HG03457 (cell line): ENCODE results near the gene SDK1.

ENCODE experiments used
- ATAC-seq: cut with Tn5 transposase; IDR thresholded peaks from one replicate; pipeline ENCODE4 v1.9.1; 2021; ENCODE audit warnings: moderate number of reproducible peaks; ENCODE audit not compliant: unreplicated experiment

Gene SDK1

GRCh38 chr7:3283130-3283704, 17.8 kb upstream of the SDK1 start:
- ATAC-seq: no peak

DNA sequence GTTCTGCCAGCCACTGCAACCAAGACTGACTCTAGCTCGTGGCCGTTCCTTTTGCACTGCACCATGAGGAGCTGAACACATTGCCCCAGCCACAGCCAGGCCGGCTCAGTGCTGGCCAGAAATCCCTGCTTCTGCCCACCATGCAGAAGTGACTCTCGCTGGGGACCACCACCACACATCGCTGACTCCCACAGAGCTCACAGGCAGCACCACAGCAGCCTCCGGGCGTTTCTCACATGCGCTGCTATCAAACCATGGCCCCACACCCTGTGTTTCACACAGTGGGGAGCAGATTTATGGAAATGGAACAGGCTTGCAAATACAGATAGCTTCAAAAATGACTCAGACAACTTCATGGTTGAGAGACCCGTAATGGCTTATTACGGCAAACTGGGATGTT, 15.4 kb upstream of the SDK1 start:
- ATAC-seq: no peak

- no peak for ATAC-seq
These were observed 11.1 kb upstream of the SDK1 start for GRCh38 chr7:3289996-3290395.

GRCh38 chr7:3292694-3293093, 8.4 kb upstream of the SDK1 start:
- no peak for ATAC-seq

GRCh38 chr7:3294432-3295100, 6.5 kb upstream of the SDK1 start:
- no peak for ATAC-seq

DNA sequence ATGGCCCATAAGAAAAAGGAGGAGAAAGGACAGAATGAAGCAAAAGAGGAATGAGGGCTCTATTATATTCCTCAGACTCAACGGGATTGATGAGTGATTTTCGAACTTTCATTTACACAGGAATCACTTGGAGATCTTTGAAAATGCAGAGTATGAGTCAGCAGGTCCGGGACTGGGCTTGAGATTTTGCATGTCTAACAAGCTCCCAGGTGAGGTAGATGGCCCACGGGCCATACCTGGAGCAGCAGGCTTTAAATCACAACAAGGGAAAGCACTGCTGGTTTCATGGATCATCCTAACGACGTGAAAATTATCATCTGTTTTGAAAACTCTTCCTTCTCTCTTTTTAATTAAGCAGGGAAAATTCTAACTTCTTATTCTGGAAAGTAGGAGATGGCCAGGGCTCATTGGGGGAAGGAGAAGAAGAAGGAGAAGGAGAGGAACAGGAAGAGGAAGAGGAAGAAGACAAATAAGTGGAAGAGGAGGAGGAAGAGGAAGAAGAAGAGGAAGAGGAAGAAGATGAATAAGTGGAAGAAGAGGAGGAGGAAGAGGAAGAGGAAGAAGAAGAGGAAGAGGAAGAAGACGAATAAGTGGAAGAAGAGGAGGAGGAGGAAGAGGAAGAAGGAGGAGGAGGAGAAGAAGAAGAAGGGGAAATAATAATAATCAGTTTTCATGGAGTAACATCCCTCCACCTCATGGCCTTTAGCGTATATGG, 3.8 kb upstream of the SDK1 start:
- ATAC-seq: no peak

DNA sequence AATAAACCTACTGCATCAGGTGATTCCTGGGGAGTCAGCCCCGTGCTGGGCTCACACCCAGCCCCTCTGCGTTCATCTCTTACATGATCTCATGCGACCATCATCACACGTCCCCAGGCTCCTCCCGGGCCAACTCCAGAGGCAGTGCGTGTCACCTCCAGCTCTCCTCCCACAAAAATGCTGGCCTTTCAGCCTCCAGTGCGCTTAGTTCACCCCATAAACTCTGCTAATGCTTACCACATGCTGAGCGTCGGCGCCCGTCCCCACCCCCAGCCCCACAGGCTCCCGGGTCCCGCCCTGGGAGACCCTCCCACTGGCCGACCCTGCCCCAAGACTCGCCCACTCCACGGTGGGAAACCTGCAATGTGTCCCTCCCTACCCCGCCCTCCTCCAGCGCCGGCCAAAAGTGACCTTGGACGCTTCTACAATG, 816 bp upstream of the SDK1 start:
- ATAC-seq: no peak

DNA sequence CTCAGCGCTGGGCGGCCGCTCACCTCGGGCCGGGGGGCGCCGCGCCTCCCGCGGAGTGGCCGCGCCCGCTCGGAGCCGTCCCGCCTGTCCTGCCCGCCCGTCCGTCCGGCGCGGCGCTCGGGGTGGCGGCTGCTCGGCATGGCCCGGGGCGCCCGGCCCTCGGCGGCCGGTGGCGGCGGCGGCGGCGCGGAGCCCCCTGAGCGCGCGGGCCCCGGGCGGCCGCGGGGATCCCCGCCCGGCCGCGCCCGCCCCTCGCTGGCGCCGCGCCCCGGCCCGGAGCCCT, 338 bp downstream of the SDK1 start:
- ATAC-seq: peak; percentile 14

GRCh38 chr7:3301831-3302618, 973 bp downstream of the SDK1 start:
- ATAC-seq: no peak

GRCh38 chr7:3302681-3303320, 1.7 kb downstream of the SDK1 start:
- ATAC-seq: no peak

GRCh38 chr7:3304131-3304530, 3.1 kb downstream of the SDK1 start:
- ATAC-seq: no peak

DNA sequence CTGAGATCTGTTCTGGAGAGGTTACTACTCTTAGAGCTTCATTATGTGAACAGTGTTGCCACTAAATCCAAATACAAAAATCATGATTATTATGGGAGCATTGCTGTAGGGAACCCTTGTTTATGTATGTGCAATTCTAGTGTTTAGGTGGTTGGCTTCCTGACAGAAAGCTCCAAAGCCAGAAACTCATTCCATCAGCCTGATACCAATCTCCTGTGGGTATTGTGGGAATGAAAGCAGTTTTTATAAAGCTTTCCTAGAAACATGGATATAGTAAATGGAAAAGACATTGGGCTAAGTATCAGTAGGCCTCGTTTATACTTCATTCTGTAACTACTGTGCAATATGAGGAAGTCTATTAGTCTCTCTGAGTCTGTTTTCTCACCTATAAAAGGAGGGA, 6.4 kb downstream of the SDK1 start:
- ATAC-seq: no peak

GRCh38 chr7:3309140-3309539, 8.1 kb downstream of the SDK1 start:
- ATAC-seq: no peak

GRCh38 chr7:3309956-3310355, 8.9 kb downstream of the SDK1 start:
- no peak for ATAC-seq

- ATAC-seq: no peak
These were observed 9.8 kb downstream of the SDK1 start for GRCh38 chr7:3310884-3311283.

DNA sequence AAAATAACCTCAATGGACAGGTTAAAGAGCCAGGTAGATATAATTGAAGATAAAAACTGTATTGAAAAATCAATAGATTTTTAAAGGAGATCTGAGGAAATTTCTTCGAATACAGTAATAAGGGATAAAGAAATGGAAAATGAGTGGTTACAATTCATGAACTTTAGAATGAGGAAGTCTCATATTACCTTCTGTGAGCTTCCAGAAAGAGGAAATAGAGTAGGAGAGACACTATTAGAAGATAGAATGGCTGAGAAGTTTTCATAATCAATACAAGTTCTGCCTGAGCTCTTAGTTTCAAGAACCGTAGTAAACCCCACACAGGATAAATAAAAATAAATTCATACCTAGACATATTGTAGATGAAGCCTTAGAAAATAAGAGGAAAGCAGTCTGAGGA, 11.5 kb downstream of the SDK1 start:
- no peak for ATAC-seq

DNA sequence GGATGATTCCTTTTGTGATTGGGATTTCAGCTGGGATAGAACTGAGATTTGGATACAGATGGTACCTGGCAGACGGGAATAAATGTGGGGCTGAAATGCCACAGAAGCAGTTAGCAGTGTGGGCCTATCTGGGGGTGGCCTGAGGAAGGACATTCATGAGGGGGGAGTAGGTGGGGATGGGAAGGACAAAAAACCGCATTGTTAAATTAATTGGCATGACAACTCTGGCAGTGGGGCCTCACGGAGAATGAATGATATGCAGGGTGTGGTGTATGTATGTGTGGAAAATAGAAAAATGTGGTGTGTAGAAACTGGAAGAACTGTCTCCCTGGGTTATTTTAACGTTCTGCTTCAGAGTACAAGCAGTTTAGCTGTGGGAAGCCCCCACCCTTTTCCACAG, 17.8 kb downstream of the SDK1 start:
- no peak for ATAC-seq

DNA sequence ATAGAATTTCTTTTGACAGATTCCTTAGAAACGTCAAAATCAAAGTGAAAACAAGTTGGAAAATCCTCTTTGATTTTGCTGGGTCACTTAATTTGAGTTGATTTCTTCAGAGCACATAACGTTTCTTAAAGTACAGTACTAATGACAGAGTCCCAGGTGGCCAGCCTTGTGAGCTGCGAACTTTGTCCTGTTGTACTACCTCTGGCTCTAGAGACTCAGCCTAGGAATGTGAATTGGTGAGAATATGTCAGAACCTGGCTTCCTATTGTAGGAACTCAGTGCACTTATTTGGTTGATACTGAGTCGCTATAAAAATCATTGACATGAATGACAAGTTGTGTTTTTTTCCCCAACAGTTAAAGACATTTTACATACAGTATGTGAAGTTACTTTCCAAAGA, 20.2 kb downstream of the SDK1 start:
- ATAC-seq: no peak

DNA sequence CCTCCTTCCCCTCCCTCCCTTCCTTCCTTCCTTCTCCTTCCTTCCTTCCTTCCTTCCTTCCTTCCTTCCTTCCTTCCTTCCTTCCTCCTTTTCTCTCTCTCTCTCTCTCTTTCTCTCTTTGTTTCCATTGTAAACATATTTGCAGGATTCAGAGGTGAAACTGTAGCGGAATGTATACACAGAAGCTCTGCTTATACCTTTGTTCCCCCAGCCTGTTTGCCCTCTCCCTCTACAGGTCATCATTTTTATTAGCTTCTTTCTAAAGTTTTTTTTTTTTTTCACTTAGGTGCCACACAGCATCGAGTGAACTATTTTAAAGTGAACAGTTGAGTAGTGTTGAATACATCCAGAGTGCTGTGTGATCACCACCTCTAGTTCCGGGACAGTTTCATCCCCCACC, 20.7 kb downstream of the SDK1 start:
- ATAC-seq: no peak

DNA sequence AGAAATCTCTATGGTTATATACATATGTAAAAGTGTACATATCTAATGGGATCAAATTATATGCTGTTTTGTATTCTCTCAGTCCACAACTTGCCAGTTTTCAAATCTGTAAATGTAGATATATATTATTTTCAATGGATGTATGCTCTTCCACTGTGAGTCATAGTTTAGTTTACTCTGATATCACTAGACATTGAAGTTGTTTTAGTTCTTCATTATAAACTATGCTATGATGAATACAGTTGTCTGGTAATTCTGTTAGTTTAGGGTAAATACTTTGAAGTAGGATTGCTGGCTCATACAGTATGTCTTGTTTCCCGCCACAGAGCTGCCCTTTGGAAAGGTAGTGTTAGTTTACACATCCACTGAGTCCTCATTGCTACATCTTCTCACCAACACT, 25.2 kb downstream of the SDK1 start:
- no peak for ATAC-seq

DNA sequence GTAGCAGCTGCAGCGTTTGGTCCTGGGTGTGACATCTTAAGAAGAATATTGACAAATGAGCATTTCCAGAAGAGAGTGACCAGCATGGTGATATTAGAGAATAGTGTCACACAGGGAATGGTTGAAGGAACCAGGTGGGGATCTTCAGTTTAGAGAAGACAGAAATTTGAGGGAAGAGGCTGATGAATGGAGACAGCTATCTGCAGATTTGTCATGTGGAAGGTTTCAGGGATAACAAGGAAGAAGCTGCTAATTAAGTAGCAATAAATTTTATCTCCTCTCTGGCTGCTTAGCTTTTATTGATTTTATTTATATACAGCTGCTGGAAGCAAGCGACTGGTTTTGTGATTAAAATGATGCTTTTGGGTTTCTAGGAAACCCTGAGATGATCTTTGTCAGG, 26.0 kb downstream of the SDK1 start:
- ATAC-seq: no peak
